Lower leg skin (tissue), 3 donors: Measurements from ENCODE around the gene OLIG2.

Experiments used
- POLR2A ChIP-seq, 2 donors: fragments of 450-650 bp; IDR thresholded peaks; one replicate each; pipeline ENCODE4 v1.6.1; 2016 to 2017; ENCODE audit warnings: antibody characterized with exemption in 2 of 2, mild to moderate bottlenecking in 1 of 2, moderate library complexity in 1 of 2
- TF ChIP-seq, protein P1 (sequence below), 3 donors: fragments of 450-650 bp; IDR thresholded peaks; one replicate each; pipeline ENCODE4 v1.5.1; 2016; ENCODE audit warnings: antibody characterized with exemption in 3 of 3, mild to moderate bottlenecking in 3 of 3, moderate library complexity in 2 of 3

DNA sequence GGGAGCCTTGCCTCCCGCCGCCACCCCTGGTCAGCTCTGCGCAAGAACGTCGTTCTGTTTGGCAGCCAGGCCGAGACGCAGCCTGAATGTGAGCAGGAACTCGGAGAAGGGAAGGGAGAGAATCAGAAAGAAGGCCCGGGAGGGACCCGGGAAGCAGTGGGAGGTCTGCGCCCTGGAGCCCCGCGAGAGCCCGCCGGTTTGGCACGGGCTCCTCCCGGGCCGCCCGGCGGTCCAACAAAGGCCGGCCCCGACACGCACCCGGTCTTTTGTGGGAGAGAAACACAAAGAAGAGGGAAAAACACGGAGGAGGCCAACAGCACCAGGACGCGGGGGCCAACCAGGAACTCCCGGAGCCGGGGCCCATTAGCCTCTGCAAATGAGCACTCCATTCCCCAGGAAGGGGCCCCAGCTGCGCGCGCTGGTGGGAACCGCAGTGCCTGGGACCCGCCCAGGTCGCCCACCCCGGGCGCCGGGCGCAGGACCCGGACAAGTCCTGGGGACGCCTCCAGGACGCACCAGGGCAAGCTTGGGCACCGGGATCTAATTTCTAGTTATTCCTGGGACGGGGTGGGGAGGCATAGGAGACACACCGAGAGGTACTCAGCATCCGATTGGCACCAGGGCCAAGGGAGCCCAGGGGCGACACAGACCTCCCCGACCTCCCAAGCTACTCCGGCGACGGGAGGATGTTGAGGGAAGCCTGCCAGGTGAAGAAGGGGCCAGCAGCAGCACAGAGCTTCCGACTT lies 2.7 kb upstream of the OLIG2 start:
- TF ChIP-seq, protein P1, sequence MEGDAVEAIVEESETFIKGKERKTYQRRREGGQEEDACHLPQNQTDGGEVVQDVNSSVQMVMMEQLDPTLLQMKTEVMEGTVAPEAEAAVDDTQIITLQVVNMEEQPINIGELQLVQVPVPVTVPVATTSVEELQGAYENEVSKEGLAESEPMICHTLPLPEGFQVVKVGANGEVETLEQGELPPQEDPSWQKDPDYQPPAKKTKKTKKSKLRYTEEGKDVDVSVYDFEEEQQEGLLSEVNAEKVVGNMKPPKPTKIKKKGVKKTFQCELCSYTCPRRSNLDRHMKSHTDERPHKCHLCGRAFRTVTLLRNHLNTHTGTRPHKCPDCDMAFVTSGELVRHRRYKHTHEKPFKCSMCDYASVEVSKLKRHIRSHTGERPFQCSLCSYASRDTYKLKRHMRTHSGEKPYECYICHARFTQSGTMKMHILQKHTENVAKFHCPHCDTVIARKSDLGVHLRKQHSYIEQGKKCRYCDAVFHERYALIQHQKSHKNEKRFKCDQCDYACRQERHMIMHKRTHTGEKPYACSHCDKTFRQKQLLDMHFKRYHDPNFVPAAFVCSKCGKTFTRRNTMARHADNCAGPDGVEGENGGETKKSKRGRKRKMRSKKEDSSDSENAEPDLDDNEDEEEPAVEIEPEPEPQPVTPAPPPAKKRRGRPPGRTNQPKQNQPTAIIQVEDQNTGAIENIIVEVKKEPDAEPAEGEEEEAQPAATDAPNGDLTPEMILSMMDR (IDR thresholded peaks at IDR 0.05) = no peak
- no peak for TF ChIP-seq POLR2A (IDR thresholded peaks at IDR 0.05)
